NCI-H2171 treated with DMSO at 0.1 percent for 48 hours (cell line): Measurements from ENCODE around the gene CTNNA2.

Experiments used
- DNase-seq: peaks from one replicate; lab custom pipeline; 2025; lab: John Stamatoyannopoulos, UW

Gene CTNNA2

DNA sequence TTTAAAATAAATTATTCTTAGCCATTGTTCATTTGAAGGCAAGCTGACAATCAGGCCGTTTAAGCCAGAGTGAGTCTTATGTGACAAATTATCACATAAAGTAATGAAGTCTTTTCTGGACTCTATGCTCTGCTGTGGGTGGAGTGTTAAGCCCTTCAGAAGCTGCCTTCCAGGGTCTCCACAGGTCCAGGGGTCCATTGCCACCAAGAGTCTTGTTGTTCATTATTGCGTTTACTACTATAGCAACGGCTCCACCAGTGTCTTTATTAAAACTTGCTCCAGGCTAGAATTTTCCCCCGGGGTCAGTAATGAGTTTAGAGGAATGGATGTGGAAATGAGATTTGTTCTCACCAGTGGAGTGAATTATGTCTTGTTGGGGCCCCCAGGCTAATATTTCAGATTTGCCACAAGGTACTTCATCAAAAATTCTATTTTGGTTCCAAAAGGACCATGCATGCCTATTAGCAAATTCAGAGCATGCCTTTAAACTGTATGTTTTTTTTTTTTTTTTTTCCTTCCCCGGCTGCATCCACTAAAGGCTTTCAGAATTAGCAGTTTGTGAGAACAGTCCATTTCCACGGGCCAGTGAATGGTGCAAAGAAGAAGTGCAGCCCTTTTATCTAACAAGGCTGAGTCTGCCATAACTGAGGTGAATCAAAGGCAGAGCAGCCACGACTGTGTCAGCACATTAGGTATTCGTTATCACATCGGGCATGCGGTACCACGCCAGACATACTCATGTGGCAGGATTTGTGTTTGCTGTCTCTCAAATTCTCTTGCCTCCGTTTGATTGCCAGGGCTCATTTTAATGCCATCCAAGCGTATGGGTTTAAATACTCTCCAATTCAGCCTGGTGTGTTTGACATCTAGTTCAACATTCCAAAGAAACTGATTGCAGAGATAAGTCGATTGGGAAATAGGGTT is 817.9 kb downstream of the CTNNA2 start:
- DNase-seq, result no peak

- DNase-seq, result no peak
These were observed 821.0 kb downstream of the CTNNA2 start for GRCh38 chr2:80333886-80334285.

DNA sequence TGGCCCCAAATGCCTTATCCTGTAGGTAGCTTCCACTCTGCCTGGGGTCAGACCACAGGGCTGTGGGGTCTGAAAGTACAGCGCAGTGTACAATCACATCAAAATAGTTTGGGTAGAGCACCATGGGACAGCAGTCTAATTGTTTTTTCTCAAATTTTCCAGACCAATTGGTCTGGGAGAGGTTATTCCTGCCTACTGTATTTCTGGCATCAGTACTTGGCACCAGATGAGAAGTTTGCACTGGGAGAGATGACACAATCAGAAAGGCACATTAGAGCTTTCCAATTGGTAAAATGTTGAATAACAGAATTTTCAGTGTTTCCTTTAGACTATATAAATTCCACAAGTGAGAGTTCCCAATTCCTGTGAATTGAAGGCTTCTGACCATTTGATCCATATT is 822.6 kb downstream of the CTNNA2 start:
- no peak for DNase-seq

- peak; percentile 16 for DNase-seq
These were observed 825.9 kb downstream of the CTNNA2 start for GRCh38 chr2:80338794-80339193.

GRCh38 chr2:80340022-80340421 is 827.2 kb downstream of the CTNNA2 start:
- no peak for DNase-seq

- DNase-seq, result no peak
These were observed 835.2 kb downstream of the CTNNA2 start for GRCh38 chr2:80348078-80348477.

DNA sequence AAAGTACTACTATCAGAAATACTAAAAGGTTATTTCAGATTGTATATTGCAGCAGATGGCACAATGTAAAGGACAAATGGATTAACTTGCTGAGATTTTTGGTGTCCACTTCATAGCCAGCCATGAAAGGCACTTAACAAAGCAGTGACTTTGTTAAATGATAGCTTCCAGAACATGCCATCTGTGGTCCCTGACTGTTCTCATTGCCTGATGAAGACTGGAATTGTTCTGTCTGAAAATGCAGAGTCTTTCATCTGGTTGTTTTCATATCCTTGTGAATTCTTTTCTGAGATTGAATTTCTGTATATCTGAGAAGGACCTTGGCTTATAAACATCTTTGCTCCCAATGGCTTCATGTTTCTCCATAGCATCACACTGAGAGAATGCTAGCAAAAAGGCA is 836.1 kb downstream of the CTNNA2 start:
- DNase-seq, result no peak

DNA sequence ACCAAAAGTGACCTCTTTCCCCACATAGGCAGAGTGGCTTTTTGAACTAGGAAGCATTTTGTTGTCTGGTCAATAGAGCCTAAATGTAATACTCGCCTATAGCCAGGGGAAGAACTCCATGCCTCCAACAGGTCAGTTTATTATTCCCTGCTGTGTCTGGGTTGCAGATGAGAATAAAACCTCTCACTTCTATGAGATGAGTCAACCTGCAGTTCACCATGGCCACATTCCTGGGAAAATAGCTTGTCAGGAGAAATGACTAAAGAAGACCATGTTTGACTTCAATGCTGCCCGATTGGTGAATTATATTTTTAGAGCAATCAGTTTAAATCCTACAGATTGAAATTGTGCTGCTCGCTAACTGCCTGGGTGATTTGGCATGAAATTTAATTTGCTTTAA is 838.4 kb downstream of the CTNNA2 start:
- DNase-seq, result no peak

GRCh38 chr2:80354858-80355257 is 842.0 kb downstream of the CTNNA2 start:
- DNase-seq, result no peak

- no peak for DNase-seq
These were observed 849.1 kb downstream of the CTNNA2 start for GRCh38 chr2:80361904-80362303.

GRCh38 chr2:80363330-80363729 is 850.5 kb downstream of the CTNNA2 start:
- DNase-seq, result no peak

DNA sequence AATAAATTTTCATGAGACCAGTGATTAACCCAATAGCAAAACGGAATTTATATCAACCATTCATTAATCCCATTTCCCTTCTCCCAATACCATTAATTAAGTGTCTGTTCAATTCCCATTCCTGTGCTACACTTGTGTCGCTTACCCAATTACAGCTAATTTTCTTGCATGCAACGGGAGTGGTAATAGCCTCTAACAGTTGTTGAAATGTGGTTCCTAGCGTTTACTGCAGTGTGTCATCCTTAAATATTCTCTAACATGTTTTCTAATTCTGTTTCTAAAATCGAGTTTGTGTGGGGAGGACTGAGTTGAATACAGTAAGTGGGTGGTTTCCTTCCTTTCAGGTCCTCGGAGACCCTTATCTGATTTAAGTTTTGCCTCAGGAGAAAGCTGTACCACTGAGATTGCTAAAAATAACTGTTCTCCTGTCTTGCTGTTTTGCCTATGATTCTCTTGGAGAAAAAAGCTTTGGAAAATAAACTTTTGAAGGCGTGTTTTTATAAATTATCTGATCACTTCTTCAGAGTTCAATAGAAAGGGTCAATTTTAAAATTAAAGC is 851.0 kb downstream of the CTNNA2 start:
- no peak for DNase-seq

DNA sequence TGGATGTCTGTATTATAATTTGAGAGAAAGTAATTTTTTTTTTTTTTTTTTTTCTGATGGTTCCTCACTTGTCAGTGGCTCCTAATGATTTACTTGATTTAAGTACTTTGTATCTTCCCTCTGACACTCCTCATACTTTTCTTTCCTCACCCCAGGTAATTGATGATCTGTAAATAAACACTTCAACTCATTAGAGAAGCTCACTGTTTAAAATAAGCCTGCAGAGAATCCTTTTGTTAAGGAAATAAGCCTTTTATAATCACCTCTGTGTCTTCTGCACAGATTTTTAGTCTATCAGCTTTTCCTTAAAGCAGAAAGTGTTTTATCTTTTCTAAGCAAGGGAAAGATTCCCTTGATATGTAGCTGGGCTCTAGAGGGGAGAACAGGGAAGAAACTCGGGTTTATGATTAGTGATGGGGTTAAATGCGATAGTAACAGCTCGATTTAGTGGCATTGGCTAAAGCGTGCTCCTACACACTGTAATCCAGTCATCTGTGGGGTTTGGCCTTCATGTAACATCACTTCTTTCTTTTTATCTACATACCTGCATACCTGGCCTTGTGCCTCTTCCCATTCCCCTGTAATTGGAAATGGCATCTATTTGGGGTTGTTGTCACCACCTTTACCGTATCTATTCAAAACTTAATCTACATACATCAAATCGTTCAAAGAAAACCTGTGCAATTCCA is 851.8 kb downstream of the CTNNA2 start:
- DNase-seq, result no peak

DNA sequence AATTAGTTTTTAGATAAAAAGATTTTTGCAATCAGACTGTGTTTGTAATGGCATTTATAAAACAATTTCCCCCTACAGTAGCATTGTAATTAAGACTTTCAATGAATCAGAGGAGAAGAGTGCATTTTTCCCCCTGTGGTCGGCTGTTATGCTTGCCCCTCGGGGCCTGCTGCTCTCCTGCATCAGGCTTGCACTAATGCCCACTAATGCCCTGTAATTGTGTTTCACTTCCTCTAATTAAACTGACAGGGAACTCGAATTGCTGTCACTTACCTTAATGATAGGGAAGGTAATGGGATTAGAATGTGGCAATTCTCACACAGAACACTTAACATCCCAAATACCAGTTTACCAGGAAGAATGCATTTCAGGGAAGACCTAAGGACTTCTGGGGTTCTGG is 852.9 kb downstream of the CTNNA2 start:
- no peak for DNase-seq

DNA sequence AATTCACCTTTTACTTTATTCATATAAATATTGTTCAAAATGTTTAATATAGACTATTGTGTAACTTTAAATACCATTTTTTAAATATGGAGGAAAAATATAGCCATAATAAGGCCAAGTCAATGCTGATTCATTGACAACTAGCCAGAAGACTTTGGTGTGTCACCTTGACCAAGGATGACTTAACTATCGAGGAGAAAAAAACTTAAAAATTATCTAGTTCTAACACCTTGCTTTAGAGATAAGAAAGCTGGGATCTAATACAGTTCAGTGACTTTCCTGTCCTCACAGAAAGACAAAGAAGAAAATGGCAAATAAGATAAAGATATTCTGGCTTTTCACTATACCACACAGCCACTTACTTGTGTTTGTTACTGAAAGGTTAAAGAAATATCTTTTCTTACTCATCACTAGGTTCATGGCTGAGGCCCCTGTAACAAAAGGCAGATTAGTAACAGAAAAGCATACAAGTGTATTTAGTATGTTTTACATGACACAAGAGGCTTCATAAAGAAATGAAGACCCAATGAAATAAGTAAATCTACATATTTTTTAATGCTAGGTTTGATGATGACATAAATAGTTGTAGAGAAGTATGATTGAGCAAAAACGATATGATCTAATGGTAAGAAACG is 857.6 kb downstream of the CTNNA2 start:
- no peak for DNase-seq

GRCh38 chr2:80374105-80374504 is 861.3 kb downstream of the CTNNA2 start:
- DNase-seq, result no peak

DNA sequence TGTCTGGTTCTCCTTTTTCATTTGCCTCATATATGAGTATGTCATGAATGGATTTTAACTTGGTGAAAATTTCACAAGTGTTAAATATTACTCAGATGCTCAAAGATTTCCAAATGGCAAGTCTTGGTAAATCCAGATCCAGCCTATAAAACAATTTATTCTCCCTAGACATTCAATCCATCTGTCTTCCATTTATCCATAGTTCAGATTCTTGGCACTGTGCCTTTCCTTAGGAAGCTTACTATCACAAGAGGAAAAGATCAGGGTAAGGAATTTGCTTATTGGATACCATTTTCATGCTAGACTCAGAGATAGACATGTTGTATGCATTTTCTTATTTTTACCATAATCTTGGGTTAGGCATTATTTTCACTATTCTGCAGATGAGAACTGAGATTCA is 864.2 kb downstream of the CTNNA2 start:
- no peak for DNase-seq

DNA sequence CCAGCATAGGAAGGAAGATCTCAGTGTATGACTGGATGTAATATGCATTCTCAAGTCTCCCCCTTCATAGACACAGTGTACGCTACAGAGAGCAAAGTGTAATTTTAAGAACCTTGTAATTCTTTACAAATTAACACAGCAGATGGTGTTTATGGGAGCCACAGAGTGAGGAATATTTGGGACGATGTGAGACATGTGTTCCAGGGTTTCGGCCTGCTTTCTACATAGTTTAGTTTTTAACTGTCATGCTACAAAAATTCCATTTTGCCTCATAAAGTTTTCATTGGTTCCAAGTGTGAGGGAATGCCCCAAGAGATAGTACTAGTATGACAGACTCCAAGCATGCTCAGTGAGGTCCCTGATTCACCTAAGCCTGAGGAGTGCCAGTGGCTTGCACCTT is 867.9 kb downstream of the CTNNA2 start:
- DNase-seq, result peak; percentile 22

DNA sequence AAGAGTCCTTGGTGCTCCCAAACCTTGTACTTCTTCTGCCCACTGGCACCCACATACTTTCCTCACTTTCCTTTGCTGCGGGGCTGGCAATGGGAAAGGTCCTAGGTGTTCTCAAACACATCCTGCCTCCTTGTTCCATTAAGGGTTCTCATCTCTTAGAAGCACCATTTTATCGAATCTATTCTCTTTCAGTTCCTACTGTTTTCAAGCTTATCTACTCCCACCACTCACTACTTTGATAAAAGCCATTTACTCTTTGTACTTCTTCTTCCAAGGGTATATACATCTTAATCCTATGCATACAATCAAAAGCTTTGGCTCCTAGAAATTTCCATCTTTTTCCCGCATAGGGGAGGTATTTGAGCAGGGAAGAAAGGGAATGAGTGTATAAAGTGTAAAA is 868.8 kb downstream of the CTNNA2 start:
- DNase-seq, result no peak

- no peak for DNase-seq
These were observed 879.6 kb downstream of the CTNNA2 start for GRCh38 chr2:80392441-80392840.

GRCh38 chr2:80393991-80394390 is 881.1 kb downstream of the CTNNA2 start:
- DNase-seq, result no peak

- peak; percentile 38 for DNase-seq
These were observed 882.4 kb downstream of the CTNNA2 start for GRCh38 chr2:80395251-80395650.

DNA sequence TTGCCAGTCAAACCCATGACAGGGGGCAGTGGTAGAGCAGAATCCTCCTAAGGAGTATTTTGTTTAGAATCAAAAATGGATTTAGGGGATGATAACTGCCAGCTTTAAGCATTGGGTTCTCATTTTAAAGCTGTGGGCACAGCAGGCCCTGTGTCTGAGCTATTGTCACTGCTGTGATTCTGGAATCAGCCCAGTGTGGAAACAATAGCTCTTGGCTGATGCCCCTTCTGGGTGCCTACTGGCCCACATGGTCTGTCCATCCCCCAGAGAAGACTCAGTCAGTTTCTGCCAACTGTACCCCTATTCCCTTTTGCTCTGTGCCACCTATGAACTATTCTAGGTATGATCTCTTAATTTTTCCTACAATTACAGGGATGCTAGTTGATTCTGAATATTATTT is 883.4 kb downstream of the CTNNA2 start:
- DNase-seq, result no peak
